GM21529 (cell line): Measurements from ENCODE around the gene TEDC1.

ENCODE experiments used
- ATAC-seq: cut with Tn5 transposase; IDR thresholded peaks from one replicate; pipeline ENCODE4 v1.9.1; 2021; ENCODE audit not compliant: unreplicated experiment

Gene TEDC1

GRCh38 chr14:105495101-105495989, 4.3 kb downstream of the TEDC1 start:
- no peak for ATAC-seq

DNA sequence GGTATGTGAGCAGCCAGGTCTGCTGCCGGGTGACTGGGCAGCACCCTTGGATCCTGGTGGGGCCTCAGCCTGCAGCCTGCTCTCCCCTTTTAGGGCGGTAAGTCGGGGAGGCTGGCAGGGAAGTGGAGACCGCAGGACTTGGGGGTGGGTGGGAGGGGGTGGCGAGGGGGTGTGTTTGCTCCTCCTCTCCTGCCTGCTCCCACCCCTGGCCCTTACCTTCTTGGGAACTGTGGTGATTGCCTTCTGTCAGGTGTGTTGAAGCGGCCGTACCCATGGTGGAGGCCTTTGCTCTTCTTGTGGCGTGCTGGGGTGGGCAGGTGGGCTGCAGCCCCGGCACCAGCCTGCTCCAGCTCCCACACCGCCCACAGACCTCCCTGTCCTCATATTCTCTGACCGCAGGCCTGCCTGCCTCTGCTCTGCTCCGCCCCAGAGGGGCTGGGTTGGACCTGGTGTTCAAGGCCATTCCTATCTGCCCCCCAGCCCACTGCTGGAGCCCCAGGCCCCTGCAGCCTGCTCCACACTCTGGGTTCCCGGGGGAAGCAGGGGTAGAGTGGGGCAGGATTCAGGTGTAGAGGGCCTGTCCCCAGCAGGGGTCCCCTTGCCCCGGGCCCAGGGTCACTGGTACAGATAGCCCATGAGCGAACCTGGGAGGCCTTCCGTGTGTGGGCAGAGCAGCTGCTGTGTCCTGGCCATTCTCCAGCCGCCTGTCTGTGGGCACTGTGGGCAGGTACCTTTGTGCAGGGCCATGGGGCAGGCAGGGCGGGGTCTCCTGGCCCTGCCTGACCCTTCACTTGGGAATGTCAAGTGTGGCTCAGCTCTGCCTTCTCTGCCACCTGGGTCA, 5.2 kb downstream of the TEDC1 start:
- no peak for ATAC-seq

DNA sequence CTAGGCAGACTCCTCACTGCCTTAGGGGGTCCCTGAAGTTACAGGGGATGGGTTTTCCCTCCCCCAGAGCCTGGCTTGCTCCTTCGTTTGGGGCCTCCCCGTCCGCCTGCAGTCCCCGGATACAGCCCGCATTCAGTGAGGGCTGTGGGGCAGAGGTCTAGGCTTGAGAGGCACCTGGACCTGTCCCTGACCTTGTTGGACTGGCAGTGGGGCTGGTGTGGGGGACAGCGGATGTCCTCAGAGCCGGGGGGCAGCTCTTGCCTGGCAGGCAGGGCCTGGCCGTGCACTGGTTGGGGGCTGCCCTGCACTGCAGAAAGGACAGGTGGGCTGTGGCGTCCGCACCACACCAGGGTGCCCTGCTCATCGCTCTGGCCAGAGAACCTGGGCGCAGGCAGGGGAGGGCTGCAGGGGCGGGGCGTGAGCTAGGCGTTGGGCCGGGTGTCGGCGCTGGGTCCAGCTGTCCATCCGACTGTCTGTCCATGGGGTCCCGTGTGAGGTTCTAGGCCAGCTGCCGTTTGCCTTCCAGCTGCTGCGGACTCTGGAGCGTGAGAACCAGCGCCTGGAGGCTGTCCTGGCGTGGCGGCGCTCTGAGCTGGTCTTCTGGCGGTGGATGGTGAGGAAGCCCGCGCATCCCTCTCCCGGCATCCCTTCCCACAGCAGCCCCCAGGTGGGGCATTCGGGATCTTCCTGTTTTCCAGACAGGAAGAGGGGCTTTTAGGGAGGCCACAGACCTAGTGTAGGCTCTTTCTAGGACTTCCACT, 6.0 kb downstream of the TEDC1 start:
- ATAC-seq = no peak

- no peak for ATAC-seq
Observed at GRCh38 chr14:105497671-105498429, 6.8 kb downstream of the TEDC1 start.

GRCh38 chr14:105498430-105499255, 7.6 kb downstream of the TEDC1 start:
- ATAC-seq = no peak

- ATAC-seq = no peak
Observed at GRCh38 chr14:105499256-105500035, 8.4 kb downstream of the TEDC1 start.

DNA sequence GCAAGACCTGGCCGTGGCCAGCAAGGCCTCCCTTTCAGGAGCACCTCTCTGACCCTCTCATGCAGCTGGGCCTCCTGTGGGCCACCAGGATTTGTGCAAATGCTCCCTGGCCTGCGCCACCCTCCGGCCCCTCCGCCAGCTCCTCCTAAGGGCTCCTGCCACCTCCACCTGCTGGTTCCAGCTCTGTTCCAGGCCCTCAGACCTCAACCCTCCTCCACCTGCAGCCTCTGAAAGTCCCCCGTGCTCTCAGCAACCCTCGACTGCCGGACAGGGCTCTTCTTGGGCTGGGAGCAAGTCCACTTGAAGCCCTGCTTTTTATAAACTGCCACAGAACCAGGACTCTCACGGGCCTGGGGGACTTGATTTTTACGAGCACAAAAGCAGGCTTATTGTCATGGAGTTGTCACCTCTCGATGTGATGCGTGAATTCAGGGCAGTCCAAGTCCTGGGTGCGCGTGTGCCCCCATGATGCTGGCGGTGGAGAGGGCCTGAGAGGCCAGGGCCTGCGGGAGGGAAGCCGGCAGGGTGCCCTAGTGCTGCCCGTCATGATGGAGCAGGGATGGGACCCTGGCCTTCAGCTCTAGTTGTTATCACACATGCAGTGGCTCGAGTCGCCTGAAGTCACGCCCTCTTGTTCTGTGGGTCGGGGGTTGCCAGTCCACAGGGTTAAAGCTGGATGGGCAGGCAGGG, 9.1 kb downstream of the TEDC1 start:
- ATAC-seq = no peak

DNA sequence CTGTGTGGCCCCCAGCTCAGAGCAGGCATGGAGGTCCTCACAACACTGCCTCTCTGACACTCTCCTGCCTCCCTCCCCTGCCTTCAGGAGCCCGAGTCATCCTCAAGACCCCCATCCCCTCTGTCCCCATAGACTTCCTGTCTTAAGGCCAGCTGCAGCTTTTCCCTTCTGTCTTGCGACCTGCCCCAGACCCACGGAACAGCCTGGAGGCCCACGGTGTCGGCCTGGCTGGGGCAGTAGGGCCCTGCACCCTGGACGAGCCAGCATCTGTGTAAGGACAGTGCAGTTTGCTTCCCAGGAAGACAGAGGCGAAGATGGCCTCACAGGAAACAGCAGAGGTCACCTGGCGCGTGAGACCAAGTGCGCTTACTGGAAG, 9.7 kb downstream of the TEDC1 start:
- ATAC-seq = no peak

DNA sequence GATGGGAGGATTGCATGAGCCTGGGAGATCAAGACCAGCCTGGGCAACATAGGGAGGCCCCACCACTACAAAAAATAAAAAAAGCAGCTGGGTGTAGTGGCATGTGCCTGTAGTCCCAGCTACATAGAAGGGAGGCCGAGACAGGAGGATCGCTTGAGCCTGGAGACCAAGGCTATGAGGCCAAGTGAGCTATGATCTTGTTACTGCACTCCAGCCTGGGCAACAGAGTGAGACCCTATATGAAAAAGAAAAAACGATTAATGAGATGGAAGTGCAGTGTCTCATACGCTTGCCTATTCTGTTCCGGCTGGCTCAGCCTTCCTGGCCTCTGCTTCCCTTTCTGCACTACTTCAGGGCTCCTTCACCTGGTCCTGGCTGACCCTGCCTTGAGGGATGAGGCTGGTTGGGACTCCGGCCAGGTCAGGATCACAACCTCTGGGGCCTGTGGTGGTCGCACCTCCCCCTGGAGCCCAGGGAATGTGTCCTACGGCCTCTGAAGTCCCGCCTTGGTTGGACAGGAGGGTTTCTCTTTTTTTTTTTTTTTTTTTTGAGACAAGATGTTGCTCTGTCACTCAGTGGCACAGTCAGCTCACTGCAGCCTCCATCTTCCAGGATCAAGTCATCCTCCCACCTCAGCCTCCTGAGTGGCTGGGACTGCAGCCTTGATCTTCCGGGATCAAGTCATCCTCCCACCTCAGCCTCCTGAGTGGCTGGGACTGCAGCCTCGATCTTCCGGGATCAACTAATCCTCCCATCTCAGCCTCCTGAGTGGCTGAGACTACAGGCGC, 10.7 kb downstream of the TEDC1 start:
- no peak for ATAC-seq

GRCh38 chr14:105502446-105503295, 11.6 kb downstream of the TEDC1 start:
- ATAC-seq = no peak

DNA sequence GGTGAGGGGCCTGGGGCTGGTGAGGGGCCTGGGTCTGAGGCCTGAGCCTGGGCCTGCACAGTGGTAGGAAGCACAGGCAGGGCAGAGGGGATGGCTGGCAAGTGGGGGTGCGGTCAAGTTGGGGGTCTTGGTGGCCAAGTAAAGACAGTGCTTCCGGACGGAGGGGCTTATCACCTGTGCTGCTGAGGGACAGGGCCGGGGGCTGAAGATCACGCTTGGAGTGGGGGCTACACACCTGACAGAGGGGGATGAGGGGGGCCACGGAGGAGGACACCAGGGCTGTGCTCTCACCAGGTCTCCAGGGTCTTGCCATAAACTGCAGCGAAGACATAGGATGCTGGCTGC, 12.2 kb downstream of the TEDC1 start:
- no peak for ATAC-seq

- no peak for ATAC-seq
Observed at GRCh38 chr14:105503935-105504692, 13.1 kb downstream of the TEDC1 start.

DNA sequence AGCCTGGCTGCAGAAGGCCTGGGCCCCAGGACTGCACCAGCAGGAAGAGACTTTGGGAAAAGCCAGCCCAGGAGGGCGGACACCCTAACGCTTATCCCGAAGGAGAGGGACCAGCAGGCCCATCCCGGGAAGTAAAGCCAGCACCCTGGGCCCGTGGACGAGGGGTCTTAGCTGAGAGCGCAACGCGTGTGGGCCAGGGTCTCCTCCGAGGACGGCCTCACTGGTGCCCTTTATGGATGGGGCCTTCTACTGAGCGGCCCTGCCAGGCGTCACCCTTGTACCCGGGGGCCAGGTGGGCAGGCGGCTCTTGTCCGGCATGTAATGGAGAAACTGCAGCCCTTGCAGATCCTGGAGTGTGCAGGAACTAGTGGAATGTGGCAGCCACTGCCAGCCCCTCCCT, 14.1 kb downstream of the TEDC1 start:
- ATAC-seq = no peak

- no peak for ATAC-seq
Observed at GRCh38 chr14:105507247-105507646, 16.2 kb downstream of the TEDC1 start.

DNA sequence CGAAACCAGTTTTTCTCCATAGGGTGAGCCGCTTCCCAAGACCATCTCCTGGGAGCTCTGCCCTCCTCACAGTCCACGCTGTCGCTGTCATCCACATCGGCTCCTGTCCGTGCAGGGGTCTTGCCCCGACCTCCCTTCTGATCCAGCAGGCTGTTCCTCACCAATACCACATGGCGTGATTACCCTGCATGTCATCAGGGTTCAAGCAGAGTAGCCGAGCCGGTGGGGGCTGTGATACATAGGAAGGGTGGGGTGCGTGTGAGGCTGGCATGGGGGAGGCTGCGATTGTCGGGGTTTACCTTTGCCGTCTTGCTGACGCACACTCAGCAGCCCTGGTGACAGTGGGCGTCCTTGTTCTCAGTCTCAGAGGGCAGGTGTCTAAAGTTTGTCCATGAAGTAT, 17.0 kb downstream of the TEDC1 start:
- no peak for ATAC-seq

DNA sequence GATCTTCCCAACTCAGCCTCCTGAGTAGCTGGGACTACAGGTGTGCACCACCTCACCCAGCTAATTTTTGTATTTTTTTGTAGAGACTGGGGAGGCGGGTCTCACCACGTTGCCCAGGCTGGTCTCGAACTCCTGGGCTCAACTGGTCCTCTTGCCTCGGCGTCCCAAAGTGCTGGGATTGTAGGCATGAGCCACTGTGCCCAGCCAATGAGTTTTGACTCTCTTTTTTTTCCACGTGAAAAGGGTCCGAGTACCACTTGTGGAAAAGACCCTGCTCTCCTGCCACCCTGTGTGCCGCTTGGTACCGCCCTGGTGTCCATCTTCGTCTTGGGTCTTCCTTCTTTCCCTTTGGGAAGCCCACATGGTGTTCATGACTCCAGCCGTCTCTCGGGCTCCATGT, 17.6 kb downstream of the TEDC1 start:
- no peak for ATAC-seq
